ENCODE results near the gene MAD1L1. TPM values are rescaled to one million over a fixed set of nuclear protein-coding genes. Genes with fewer than 3 reads are reported as not detected.

Gene MAD1L1
- total and polyA plus RNA-seq, 4 donors, result 12.8 to 20.7 (median 16.5) TPM

DNA sequence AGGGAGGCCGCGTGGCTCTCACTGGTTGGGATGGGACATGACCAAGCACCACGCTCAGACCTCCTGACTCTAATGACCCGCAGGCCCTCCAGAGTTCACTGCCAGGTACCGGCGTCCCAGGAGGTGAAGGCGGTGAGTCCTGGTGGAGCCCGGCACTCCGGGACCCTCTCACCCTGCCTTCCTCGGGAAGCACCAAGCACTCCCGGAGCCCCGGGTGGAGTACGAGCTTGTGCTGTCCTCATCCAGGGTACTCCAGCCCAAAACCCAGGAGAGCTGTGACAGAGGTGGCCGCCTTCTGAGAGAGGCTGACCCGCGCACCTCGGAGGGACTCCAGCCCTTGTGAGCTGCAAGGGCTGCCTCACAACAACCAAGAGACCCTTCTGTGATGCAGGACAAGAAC lies 9.4 kb downstream of the MAD1L1 start:
- Histone ChIP-seq H3K27me3 (ENCODE audit: control insufficient read depth in 4 of 4, insufficient read depth in 4 of 4, low read length in 3 of 4) (no peaks in the 10 kb centered on the region), H3K4me3 (ENCODE audit: low read depth in 1 of 3, low read length in 3 of 3) (no peak overlapping the region), H3K9me3 (ENCODE audit: control insufficient read depth in 4 of 4, low read length in 3 of 4) (no peaks in the 10 kb centered on the region), H3K27ac (ENCODE audit: low read depth in 1 of 2, low read length in 2 of 2) (no peak overlapping the region), H3K4me1 (ENCODE audit: control insufficient read depth in 4 of 4, insufficient read depth in 4 of 4, low read length in 3 of 4) (no peaks in the 10 kb centered on the region), H3K9ac (ENCODE audit: low read depth in 1 of 2, low read length in 2 of 2) (no peak overlapping the region), H3K36me3 (ENCODE audit: control insufficient read depth in 4 of 4, insufficient read depth in 3 of 4, low read depth in 1 of 4, low read length in 3 of 4) (peaks cover 2 to 39% (median 9%) of the 10 kb centered on the region in 4 donors)
- no peak for DNase-seq (ENCODE audit: low spot score)
- WGBS, result 97% methylated on average over 17 of the region's 17 CpGs
- TF ChIP-seq FOXA1 (IDR thresholded peaks at IDR 0.05) (no peak), YY1 (IDR thresholded peaks at IDR 0.05) (no peak), FOXA2 (IDR thresholded peaks at IDR 0.05) (no peak), SP1 (IDR thresholded peaks at IDR 0.05) (no peak), NR2F2 (IDR thresholded peaks at IDR 0.05) (no peak), GABPA (IDR thresholded peaks at IDR 0.05 in 1 of 2, conservative IDR thresholded peaks at IDR 0.05 in 1 of 2) (no peak)
- TF ChIP-seq, protein P1, sequence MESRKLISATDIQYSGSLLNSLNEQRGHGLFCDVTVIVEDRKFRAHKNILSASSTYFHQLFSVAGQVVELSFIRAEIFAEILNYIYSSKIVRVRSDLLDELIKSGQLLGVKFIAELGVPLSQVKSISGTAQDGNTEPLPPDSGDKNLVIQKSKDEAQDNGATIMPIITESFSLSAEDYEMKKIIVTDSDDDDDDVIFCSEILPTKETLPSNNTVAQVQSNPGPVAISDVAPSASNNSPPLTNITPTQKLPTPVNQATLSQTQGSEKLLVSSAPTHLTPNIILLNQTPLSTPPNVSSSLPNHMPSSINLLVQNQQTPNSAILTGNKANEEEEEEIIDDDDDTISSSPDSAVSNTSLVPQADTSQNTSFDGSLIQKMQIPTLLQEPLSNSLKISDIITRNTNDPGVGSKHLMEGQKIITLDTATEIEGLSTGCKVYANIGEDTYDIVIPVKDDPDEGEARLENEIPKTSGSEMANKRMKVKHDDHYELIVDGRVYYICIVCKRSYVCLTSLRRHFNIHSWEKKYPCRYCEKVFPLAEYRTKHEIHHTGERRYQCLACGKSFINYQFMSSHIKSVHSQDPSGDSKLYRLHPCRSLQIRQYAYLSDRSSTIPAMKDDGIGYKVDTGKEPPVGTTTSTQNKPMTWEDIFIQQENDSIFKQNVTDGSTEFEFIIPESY (IDR thresholded peaks at IDR 0.05), result no peak
- TF ChIP-seq, protein P2, sequence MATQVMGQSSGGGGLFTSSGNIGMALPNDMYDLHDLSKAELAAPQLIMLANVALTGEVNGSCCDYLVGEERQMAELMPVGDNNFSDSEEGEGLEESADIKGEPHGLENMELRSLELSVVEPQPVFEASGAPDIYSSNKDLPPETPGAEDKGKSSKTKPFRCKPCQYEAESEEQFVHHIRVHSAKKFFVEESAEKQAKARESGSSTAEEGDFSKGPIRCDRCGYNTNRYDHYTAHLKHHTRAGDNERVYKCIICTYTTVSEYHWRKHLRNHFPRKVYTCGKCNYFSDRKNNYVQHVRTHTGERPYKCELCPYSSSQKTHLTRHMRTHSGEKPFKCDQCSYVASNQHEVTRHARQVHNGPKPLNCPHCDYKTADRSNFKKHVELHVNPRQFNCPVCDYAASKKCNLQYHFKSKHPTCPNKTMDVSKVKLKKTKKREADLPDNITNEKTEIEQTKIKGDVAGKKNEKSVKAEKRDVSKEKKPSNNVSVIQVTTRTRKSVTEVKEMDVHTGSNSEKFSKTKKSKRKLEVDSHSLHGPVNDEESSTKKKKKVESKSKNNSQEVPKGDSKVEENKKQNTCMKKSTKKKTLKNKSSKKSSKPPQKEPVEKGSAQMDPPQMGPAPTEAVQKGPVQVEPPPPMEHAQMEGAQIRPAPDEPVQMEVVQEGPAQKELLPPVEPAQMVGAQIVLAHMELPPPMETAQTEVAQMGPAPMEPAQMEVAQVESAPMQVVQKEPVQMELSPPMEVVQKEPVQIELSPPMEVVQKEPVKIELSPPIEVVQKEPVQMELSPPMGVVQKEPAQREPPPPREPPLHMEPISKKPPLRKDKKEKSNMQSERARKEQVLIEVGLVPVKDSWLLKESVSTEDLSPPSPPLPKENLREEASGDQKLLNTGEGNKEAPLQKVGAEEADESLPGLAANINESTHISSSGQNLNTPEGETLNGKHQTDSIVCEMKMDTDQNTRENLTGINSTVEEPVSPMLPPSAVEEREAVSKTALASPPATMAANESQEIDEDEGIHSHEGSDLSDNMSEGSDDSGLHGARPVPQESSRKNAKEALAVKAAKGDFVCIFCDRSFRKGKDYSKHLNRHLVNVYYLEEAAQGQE (IDR thresholded peaks at IDR 0.05), result no peak

- Histone ChIP-seq H3K9ac (ENCODE audit: low read depth in 1 of 2, low read length in 2 of 2) (no peak overlapping the region), H3K27ac (ENCODE audit: low read depth in 1 of 2, low read length in 2 of 2) (no peak overlapping the region), H3K27me3 (ENCODE audit: control insufficient read depth in 4 of 4, insufficient read depth in 4 of 4, low read length in 3 of 4) (no peaks in the 10 kb centered on the region), H3K4me1 (ENCODE audit: control insufficient read depth in 4 of 4, insufficient read depth in 4 of 4, low read length in 3 of 4) (no peaks in the 10 kb centered on the region), H3K36me3 (ENCODE audit: control insufficient read depth in 4 of 4, insufficient read depth in 3 of 4, low read depth in 1 of 4, low read length in 3 of 4) (peaks cover 0 to 41% (median 12%) of the 10 kb centered on the region in 4 donors), H3K9me3 (ENCODE audit: control insufficient read depth in 4 of 4, low read length in 3 of 4) (no peaks in the 10 kb centered on the region), H3K4me3 (ENCODE audit: low read depth in 1 of 3, low read length in 3 of 3) (no peak overlapping the region)
- 96% methylated on average over 22 of the region's 22 CpGs for WGBS
- DNase-seq (ENCODE audit: low spot score), result no peak
- TF ChIP-seq JUND (IDR thresholded peaks at IDR 0.05), result no peak
- no peak for TF ChIP-seq NR2F2 (IDR thresholded peaks at IDR 0.05)
- TF ChIP-seq, protein P2 (IDR thresholded peaks at IDR 0.05), result no peak
- TF ChIP-seq RXRA (IDR thresholded peaks at IDR 0.05), result no peak
- TF ChIP-seq GABPA (IDR thresholded peaks at IDR 0.05 in 1 of 2, conservative IDR thresholded peaks at IDR 0.05 in 1 of 2), result no peak
- TF ChIP-seq TAF1 (conservative IDR thresholded peaks at IDR 0.05), result no peak
- no peak for TF ChIP-seq MAX (IDR thresholded peaks at IDR 0.05)
- no peak for TF ChIP-seq SP1 (IDR thresholded peaks at IDR 0.05)
- TF ChIP-seq YY1 (IDR thresholded peaks at IDR 0.05), result no peak
- no peak for TF ChIP-seq EGR1 (IDR thresholded peaks at IDR 0.05; ENCODE audit: low read depth in 2 of 2)
- no peak for TF ChIP-seq HNF4G (IDR thresholded peaks at IDR 0.05)
- no peak for TF ChIP-seq FOXA1 (IDR thresholded peaks at IDR 0.05)
- no peak for TF ChIP-seq HNF4A (conservative IDR thresholded peaks at IDR 0.05)
- TF ChIP-seq ATF3 (IDR thresholded peaks at IDR 0.05), result no peak
- TF ChIP-seq FOXA2 (IDR thresholded peaks at IDR 0.05), result no peak
Measured at GRCh38 chr7:2222516-2222915, 10.2 kb downstream of the MAD1L1 start.
